Measurements from ENCODE around the gene STXBP5L. TPM values are rescaled to one million over a fixed set of nuclear protein-coding genes. Genes with fewer than 3 reads are reported as not detected.
"Not testable (repeated sequence)": the region's sequence is repeated elsewhere in the genome, so short reads cannot be mapped to it uniquely, and the experiment has no call there.

The STXBP5L gene
- total RNA-seq, 2 donors from 2014 or later, result not detected

DNA sequence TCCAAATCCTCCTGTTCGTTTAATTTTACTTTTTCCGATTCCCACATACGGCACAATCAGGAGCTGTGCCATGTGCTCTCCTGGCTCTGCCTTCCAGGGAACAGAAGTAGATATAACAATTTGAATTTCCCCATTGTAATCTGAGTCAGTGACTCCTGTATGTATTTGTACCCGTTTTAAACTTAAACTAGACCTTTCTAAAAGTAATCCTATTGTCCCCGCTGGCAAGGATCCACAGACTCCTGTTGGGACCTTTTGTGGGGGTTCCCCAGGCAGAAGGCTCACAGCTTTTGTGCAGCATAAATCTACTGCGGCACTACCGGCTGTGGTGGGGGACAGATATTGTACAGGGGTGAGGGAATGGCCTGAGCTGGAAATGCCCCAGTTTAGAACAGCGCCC, 490.0 kb downstream of the STXBP5L start:
- peaks cover 13% of the 10 kb centered on the region for H3K27me3 Mint-ChIP-seq
- not testable (repeated sequence) for H3K4me1 Mint-ChIP-seq; H3K36me3 Mint-ChIP-seq (ENCODE audit: low read depth); ATAC-seq (replicated peaks); H3K27ac Mint-ChIP-seq; H3K4me3 Mint-ChIP-seq; H3K9me3 Mint-ChIP-seq

DNA sequence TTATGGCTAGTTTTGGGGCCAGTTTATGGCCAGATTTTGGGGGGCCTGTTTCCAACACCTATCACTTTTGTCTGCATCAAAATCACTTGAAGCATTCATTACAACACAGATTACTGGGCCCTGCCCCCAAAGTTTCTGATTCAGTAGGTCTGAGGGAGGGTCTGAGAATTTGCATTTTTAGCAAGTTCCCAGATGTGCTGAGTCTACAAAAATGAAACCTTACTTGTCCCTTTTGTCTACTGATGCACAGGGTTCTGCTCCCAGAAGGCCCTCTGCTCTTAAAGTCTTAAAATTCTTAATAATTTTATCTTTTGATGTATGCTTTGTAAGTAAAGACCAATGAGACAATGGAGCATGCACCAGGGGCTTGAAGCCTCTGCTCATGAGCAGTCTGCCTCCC, 491.8 kb downstream of the STXBP5L start:
- Mint-ChIP-seq H3K9me3 (no peaks in the 10 kb centered on the region), H3K27me3 (peaks cover 11% of the 10 kb centered on the region), H3K27ac (no peak overlapping the region), H3K36me3 (ENCODE audit: low read depth) (no peaks in the 10 kb centered on the region), H3K4me1 (no peaks in the 10 kb centered on the region), H3K4me3 (no peak overlapping the region)
- no peak for ATAC-seq (replicated peaks)

DNA sequence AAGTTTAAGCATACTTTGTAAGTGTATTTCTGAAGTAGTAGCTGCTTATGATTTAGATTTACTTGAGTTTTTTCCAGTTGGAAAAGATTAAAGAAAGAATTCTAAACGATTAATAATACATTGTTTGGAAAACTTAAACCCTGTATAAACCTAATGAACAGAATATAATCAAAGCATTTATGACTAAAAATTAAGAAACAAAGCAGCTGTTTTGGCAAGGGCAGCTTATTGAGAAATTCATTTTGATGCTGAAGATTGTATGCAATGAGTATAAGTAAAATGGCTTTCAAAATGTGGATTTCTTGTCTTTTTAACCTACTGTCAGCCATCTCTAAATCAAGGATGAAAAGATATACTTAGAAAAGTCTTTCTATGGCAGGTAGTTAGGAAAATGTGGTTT, 497.6 kb downstream of the STXBP5L start:
- Mint-ChIP-seq H3K4me1 (no peaks in the 10 kb centered on the region), H3K27ac (no peak overlapping the region), H3K4me3 (no peak overlapping the region), H3K36me3 (ENCODE audit: low read depth) (no peaks in the 10 kb centered on the region), H3K27me3 (peaks cover 4% of the 10 kb centered on the region), H3K9me3 (no peaks in the 10 kb centered on the region)
- no peak for ATAC-seq (replicated peaks)

DNA sequence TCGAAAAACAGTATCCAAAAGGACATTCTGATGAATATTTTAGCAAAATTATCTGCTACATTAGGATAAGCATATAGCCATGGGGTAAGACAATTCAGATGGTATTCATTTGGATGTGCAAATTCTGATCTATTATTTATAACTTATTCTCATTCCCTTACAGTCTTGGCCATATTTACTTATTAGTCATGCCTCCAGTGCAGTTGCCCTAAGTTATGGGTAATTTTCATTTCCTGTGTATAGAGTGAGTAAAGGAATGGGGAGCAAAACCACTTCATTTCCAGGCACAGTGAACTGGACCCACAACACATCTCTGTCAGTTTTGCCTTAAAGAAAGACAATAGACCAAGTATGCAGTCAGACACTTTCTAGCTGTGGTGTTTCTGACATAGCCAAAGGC, 503.5 kb downstream of the STXBP5L start:
- H3K4me3 Mint-ChIP-seq, result no peak overlapping the region
- no peaks in the 10 kb centered on the region for H3K27me3 Mint-ChIP-seq
- H3K9me3 Mint-ChIP-seq, result no peaks in the 10 kb centered on the region
- ATAC-seq (replicated peaks), result no peak
- H3K27ac Mint-ChIP-seq, result no peak overlapping the region
- no peaks in the 10 kb centered on the region for H3K4me1 Mint-ChIP-seq
- H3K36me3 Mint-ChIP-seq (ENCODE audit: low read depth), result no peaks in the 10 kb centered on the region

DNA sequence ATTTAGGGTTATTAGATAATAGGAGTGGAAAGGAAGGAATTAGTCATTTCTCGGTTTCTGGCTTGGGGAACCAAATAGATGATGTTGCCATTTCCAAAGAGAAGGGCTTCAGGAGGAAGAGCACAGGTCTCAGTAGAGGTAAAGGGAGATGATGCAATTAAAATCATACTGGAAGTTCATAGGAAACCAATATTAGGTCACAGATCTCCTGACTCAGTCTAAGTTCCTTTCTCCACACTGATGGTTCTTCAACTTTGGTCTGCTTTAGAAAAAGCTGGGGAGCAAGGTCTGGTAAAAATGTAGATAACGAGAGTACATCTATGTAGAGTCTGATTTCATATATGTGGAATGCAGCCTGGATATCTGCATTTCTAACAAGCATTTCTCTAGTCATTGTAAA, 506.9 kb downstream of the STXBP5L start:
- no peak overlapping the region for H3K4me3 Mint-ChIP-seq
- H3K9me3 Mint-ChIP-seq, result no peaks in the 10 kb centered on the region
- ATAC-seq (replicated peaks), result no peak
- H3K27ac Mint-ChIP-seq, result no peak overlapping the region
- H3K4me1 Mint-ChIP-seq, result no peaks in the 10 kb centered on the region
- H3K27me3 Mint-ChIP-seq, result no peaks in the 10 kb centered on the region
- H3K36me3 Mint-ChIP-seq (ENCODE audit: low read depth), result no peaks in the 10 kb centered on the region

DNA sequence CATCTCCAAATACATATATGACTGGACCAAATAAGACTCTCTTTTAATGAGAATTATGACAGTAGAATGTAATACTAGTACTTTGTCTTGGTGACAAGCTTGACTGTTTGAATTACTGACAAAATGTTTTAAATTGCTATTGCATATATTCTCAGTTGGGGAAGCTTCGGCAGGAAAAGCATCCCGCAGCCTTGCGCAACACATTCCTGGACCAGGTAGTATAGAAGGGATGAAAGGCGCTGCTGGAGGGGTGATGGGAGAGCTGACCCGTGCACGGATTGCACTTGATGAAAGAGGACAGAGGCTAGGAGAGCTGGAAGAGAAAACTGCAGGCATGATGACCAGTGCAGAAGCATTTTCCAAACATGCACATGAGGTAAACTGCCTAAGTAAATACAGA, 510.2 kb downstream of the STXBP5L start:
- Mint-ChIP-seq H3K36me3 (ENCODE audit: low read depth) (no peaks in the 10 kb centered on the region), H3K4me3 (no peak overlapping the region), H3K27ac (no peak overlapping the region), H3K4me1 (no peaks in the 10 kb centered on the region), H3K27me3 (no peaks in the 10 kb centered on the region), H3K9me3 (no peaks in the 10 kb centered on the region)
- ATAC-seq (replicated peaks), result no peak

DNA sequence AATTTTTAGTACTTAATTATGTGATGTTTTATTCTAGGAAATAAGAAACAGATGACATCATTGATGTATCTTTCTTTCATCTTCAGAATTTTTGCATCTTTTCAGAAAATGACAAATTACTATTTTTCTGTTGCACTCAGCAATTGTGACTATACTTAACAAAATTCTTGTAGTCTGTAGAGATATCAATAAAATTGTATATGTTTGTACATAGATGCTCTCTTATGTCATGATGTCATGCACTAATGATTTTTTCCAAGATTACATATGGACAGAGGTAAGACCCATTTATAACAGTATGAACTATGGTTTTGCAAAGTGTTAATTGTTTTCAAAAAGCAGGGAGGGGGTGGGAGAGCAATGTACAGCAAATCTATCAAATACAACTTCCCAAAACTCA, 516.5 kb downstream of the STXBP5L start:
- no peak for ATAC-seq (replicated peaks)
- H3K4me3 Mint-ChIP-seq, result no peak overlapping the region
- no peaks in the 10 kb centered on the region for H3K4me1 Mint-ChIP-seq
- H3K27me3 Mint-ChIP-seq, result no peaks in the 10 kb centered on the region
- H3K9me3 Mint-ChIP-seq, result no peaks in the 10 kb centered on the region
- H3K27ac Mint-ChIP-seq, result no peak overlapping the region
- no peaks in the 10 kb centered on the region for H3K36me3 Mint-ChIP-seq (ENCODE audit: low read depth)

DNA sequence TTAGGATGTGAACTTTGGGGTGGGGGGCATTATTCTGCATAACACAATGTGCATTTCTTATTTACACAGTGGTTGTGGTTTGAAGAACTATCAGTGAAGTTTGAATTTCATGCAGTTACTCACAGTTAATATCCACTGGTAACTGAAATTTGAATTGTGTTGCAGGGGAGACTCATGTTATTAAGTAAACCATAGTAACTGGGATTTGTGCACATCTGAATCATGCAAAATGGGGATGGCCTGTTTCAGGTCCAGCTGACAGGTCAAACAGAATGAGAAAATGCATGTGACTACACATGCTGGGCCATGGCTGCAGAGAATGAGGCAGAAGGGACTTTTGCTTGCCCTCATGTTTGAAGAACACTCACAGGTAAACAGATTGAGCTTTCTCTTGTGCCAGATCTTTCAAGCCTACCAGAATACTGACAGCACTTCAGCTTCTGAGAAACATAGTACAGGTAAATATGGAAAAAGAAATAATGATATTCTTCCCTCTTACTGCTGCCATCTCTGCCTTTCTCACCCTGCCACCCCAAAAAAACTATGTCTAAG, 522.7 kb downstream of the STXBP5L start:
- ATAC-seq (replicated peaks), result no peak
- H3K4me3 Mint-ChIP-seq, result no peak overlapping the region
- no peaks in the 10 kb centered on the region for H3K9me3 Mint-ChIP-seq
- no peaks in the 10 kb centered on the region for H3K36me3 Mint-ChIP-seq (ENCODE audit: low read depth)
- peaks cover 11% of the 10 kb centered on the region for H3K4me1 Mint-ChIP-seq
- no peak overlapping the region for H3K27ac Mint-ChIP-seq
- no peaks in the 10 kb centered on the region for H3K27me3 Mint-ChIP-seq

DNA sequence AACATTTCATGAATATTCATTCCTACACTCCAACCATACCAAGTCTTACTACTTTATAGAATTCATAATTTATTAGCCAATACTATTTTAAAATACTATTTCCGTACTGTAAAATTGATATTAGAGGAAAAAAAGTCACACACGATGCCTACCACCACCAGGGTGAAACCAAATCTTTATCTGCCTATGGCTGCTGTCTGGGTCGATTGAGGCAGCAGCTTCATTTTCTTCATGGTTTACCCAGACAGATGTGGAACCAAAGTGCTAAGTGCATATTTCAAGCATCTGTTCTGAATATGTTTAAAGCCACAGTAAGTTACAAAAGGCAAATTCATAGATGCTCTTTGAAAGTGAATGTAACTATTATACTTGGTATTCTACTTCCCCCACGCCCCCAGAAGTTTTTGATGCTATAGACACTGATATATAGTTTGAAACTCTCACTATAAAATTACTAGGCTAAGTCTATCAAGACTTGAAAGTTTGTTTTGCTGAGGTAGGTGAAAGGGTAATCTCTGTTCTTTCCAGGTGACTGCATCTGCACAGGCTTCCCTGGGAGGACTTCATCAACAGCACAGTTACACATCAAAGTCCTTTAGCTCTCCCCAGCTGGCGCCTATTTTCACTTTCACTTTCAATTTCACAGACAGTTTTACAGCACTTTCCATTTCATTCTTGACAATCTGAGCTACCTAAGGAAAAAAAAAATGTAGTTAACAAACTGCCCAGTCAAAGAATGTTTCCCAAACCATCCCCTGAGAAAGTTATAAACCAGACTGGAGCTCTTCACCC, 523.9 kb downstream of the STXBP5L start:
- ATAC-seq (replicated peaks), result peak; percentile 93
- no peaks in the 10 kb centered on the region for H3K36me3 Mint-ChIP-seq (ENCODE audit: low read depth)
- H3K4me3 Mint-ChIP-seq, result peak overlapping the region; percentile 54
- H3K9me3 Mint-ChIP-seq, result no peaks in the 10 kb centered on the region
- H3K4me1 Mint-ChIP-seq, result peaks cover 11% of the 10 kb centered on the region
- no peaks in the 10 kb centered on the region for H3K27me3 Mint-ChIP-seq
- no peak overlapping the region for H3K27ac Mint-ChIP-seq

DNA sequence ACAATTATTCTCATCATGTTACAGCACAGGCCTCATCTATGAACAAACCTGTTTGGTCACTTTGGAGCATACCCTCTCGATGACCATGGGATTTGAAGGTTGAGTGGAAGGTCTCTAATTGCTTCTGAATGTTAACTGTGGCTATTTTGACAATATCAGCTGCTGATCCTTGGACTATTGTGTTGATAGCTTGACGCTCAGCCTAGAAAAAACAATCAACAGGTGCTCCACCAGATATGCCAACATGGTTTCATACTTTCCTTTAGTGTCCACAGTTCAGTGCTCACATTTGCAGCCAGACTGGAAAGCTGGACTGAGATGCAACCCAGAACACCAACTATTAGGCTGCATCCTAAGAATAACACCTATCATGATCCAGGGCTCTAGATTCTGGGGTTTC, 528.1 kb downstream of the STXBP5L start:
- H3K4me3 Mint-ChIP-seq, result no peak overlapping the region

DNA sequence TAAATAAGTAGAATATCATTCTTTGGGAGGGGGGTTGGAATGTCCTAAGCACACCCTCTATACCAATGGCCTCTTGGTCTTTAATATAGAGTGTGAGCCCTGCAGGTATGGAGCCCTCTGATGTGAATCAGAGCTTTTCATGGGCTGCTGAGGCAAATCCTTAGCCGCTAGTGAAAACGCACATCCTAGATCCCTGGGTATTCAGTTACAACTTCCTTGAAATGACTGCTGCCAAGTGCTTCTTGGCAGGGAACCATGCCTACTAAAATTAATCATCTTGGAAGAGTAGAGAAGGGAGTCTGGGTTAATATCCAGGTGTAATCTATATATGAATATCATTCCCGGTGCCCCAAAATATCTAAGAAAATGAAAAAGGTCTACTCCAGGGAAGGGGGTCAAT, 528.6 kb downstream of the STXBP5L start:
- ATAC-seq (replicated peaks), result no peak
- Mint-ChIP-seq H3K4me1 (peaks cover 11% of the 10 kb centered on the region), H3K9me3 (no peaks in the 10 kb centered on the region), H3K36me3 (ENCODE audit: low read depth) (no peaks in the 10 kb centered on the region), H3K4me3 (no peak overlapping the region), H3K27me3 (no peaks in the 10 kb centered on the region), H3K27ac (no peak overlapping the region)

More for the DNA sequence above, 528.1 kb downstream of the STXBP5L start:
- H3K4me1 Mint-ChIP-seq, result peaks cover 11% of the 10 kb centered on the region
- no peak overlapping the region for H3K27ac Mint-ChIP-seq
- no peaks in the 10 kb centered on the region for H3K9me3 Mint-ChIP-seq
- H3K27me3 Mint-ChIP-seq, result no peaks in the 10 kb centered on the region
- ATAC-seq (replicated peaks), result no peak
- no peaks in the 10 kb centered on the region for H3K36me3 Mint-ChIP-seq (ENCODE audit: low read depth)

DNA sequence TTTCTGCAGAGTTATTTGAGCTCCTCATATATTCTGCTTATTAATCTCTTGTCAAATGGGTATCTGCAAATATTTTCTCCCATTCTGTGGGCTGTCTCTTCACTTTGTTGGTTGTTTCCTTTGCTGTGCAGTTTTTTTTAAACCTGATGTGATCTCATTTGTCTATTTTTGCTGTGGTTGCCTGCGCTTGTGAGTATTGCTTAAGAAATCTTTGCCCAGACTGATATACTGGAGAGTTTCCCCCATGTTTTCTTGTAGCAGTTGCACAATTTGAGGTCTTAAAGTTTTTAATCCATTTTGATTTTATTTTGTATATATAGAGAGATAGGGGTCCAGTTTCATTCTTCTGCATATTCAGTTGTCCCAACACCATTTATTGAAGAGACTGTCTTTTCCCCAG, 535.5 kb downstream of the STXBP5L start:
- Mint-ChIP-seq H3K4me1 (no peaks in the 10 kb centered on the region), H3K9me3 (no peaks in the 10 kb centered on the region), H3K4me3 (no peak overlapping the region), H3K36me3 (ENCODE audit: low read depth) (no peaks in the 10 kb centered on the region), H3K27me3 (no peaks in the 10 kb centered on the region), H3K27ac (no peak overlapping the region)
- no peak for ATAC-seq (replicated peaks)

DNA sequence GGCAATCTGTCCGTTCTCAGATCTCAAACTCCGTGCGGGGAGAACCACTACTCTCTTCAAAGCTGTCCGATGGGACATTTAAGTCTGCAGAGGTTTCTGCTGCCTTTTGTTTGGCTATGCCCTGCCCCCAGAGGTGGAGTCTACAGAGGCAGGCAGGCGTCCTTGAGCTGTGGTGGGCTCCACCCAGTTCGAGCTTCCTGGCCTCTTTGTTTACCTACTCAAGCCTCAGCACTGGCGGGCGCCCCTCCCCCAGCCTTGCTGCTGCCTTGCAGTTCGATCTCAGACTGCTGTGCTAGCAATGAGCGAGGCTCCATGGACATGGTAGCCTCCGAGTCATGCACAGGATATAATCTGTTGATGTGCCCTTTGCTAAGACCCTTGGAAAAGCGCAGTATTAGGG, 543.7 kb downstream of the STXBP5L start:
- not testable (repeated sequence) for H3K9me3 Mint-ChIP-seq; H3K36me3 Mint-ChIP-seq (ENCODE audit: low read depth); H3K27me3 Mint-ChIP-seq; H3K4me3 Mint-ChIP-seq; H3K27ac Mint-ChIP-seq; ATAC-seq (replicated peaks); H3K4me1 Mint-ChIP-seq

DNA sequence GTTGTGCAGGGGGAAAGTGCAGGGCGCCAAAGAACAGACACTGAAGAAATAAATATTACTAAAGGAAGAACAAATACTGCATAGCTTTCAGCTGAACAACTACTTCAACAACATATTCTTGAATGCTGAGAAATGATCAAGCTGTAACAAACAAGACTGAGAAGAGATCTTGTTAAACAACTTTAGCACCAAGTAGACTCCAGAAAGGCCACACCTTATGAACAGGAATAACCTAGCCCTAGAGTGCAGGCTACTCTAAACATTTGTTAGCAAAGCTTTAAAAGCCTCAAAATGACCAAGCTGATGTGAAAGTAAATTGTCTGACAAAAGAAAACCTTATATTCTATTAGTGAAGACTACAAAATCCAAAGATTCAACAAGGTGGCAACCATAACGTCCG, 554.6 kb downstream of the STXBP5L start:
- no peak overlapping the region for H3K4me3 Mint-ChIP-seq
- H3K9me3 Mint-ChIP-seq, result no peaks in the 10 kb centered on the region
- no peak overlapping the region for H3K27ac Mint-ChIP-seq
- H3K4me1 Mint-ChIP-seq, result no peaks in the 10 kb centered on the region
- peaks cover 20% of the 10 kb centered on the region for H3K36me3 Mint-ChIP-seq (ENCODE audit: low read depth)
- H3K27me3 Mint-ChIP-seq, result no peaks in the 10 kb centered on the region
- no peak for ATAC-seq (replicated peaks)

DNA sequence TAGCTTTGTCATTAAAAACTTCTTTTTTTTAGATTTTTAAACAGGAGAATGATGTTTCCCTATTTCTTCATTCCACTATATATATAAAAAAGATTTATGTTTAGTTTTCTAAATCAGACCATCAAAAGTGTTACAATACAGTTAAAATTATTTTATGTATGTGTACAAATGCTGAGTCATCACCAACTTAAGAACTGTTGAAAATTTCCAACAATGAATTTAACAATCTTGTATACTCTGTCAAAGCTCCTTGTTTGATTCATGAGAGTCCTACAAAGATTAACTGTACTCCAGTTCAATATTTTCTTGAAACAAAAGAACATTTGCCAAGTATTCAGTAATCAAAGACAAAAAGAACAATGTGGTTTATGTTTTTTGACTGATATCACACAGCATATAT, 555.7 kb downstream of the STXBP5L start:
- no peak for ATAC-seq (replicated peaks)
- no peak overlapping the region for H3K27ac Mint-ChIP-seq
- peaks cover 20% of the 10 kb centered on the region for H3K36me3 Mint-ChIP-seq (ENCODE audit: low read depth)
- H3K9me3 Mint-ChIP-seq, result no peaks in the 10 kb centered on the region
- no peaks in the 10 kb centered on the region for H3K4me1 Mint-ChIP-seq
- H3K27me3 Mint-ChIP-seq, result no peaks in the 10 kb centered on the region
- no peak overlapping the region for H3K4me3 Mint-ChIP-seq

Data from activated T-helper 17 cell treated with anti-CD3 and anti-CD28 coated beads, Interleukin-2, amount 50 U/mL, for 72 hours (primary cell).